ENCODE results near the gene DCAF10.

DNA sequence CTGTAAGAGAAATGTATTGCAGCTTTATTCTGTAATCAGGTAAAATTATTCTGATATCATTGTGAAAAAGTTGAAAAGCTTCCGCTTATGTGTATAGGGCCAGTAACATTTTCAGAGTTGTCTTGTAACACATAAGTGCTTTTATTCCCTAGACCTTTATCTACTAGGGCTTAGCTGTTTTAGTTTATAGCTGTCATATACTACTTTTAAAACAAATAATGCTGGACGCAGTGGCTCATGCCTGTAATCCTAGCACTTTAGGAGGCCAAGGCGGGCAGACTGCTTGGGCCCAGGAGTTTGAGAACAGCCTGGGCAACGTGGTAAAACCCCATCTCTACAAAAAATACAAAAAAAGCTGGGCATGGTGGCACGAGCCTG is 70.2 kb downstream of the DCAF10 start:
- no peak for TF ChIP-seq POLR2A (IDR thresholded peaks at IDR 0.05)
- TF ChIP-seq, protein P1, sequence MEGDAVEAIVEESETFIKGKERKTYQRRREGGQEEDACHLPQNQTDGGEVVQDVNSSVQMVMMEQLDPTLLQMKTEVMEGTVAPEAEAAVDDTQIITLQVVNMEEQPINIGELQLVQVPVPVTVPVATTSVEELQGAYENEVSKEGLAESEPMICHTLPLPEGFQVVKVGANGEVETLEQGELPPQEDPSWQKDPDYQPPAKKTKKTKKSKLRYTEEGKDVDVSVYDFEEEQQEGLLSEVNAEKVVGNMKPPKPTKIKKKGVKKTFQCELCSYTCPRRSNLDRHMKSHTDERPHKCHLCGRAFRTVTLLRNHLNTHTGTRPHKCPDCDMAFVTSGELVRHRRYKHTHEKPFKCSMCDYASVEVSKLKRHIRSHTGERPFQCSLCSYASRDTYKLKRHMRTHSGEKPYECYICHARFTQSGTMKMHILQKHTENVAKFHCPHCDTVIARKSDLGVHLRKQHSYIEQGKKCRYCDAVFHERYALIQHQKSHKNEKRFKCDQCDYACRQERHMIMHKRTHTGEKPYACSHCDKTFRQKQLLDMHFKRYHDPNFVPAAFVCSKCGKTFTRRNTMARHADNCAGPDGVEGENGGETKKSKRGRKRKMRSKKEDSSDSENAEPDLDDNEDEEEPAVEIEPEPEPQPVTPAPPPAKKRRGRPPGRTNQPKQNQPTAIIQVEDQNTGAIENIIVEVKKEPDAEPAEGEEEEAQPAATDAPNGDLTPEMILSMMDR (IDR thresholded peaks at IDR 0.05): no peak

Data from vagina (tissue), 2 donors.